ENCODE data around the gene ADD3.

The ADD3 gene

DNA sequence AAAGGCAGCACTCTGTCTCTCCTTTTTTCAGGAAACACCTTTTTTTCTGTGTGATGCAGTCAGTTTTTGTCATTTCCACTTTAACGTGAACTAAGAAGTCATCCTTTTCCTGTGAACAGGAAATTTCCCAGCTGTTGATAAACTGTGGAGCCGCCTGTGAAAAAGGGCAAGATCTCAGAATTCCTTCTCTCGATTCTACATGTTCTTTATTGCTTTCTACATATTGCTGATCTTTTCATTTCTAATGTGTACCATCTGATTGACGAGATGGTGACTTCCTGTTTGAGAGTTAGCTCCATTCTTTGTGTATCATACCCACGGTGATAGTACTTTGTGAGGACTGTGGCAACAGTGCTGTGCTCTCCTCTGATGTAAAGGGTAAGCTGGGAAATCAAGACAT, 50.4 kb downstream of the ADD3 start:
- in situ Hi-C loops (cut with MboI; ENCODE audit: low sequenced_read_pairs) = no loop called here

DNA sequence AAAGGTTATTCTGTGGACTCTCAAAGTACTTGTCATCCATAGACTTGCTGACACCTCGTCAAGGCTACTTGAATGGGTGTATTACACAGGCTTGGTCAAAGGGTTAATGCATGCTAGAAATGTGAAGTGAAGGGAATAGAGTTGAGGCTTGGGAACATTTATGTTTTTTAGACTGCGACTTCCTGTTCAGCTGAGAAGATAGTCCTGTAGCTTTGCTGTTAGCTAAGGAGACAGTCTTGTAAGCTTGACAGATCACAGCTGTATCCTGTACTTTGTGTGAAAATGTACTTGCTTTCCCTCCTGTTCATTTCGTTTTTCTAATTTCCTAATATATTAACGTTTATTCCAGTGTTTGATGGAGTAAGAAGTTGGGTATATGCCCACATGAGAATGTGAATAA, 52.1 kb downstream of the ADD3 start:
- in situ Hi-C loops (cut with MboI; ENCODE audit: low sequenced_read_pairs) = no loop called here

- in situ Hi-C loops (cut with MboI; ENCODE audit: low sequenced_read_pairs) = no loop called here
Measured at GRCh38 chr10:110061687-110062086, 53.9 kb downstream of the ADD3 start.

GRCh38 chr10:110065269-110065668, 57.5 kb downstream of the ADD3 start:
- in situ Hi-C loops (cut with MboI; ENCODE audit: low sequenced_read_pairs) = no loop called here

DNA sequence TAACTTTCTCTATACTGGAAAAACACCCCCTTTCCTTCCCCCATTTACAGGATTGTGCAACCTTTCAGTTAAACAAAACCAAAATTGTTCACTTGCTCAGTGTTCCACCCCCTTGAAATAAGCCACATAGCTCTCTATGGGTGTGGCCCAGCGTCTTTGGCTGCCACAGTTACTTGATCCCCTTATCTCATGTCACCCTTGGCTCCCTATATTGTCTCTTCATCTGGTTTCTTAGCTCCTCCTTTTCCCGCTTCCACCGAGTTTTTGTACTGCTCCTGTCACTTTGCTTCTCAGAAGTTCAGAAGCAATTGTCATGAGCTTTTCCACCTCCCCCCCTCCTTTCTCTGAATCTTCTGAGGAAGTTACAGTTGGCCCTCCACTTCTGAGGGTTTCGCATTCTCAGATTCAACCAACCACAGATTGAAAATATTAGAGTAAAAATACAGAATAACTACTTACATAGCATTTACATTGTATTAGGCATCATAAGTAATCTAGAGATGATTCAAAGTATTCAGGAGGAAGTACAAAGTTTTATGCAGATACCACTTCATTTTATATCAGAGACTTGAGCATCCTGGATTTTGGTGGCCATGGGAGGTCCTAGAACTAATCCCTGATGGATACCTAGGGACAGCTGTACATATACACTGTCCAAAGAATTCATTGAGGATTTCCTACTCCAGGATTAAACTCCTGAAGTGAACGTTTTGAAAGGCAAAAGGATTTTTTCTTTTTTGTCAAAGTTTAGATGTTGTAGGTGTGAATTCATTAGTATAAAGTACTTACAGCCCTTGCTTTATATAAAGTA, 60.4 kb downstream of the ADD3 start:
- in situ Hi-C loops (cut with MboI; ENCODE audit: low sequenced_read_pairs) = no loop called here

- in situ Hi-C loops (cut with MboI; ENCODE audit: low sequenced_read_pairs) = no loop called here
Measured at GRCh38 chr10:110068780-110069179, 61.0 kb downstream of the ADD3 start.

GRCh38 chr10:110069502-110069982, 61.8 kb downstream of the ADD3 start:
- in situ Hi-C loops (cut with MboI; ENCODE audit: low sequenced_read_pairs) = no loop called here

- in situ Hi-C loops (cut with MboI; ENCODE audit: low sequenced_read_pairs) = no loop called here
Measured at GRCh38 chr10:110073896-110074295, 66.1 kb downstream of the ADD3 start.

DNA sequence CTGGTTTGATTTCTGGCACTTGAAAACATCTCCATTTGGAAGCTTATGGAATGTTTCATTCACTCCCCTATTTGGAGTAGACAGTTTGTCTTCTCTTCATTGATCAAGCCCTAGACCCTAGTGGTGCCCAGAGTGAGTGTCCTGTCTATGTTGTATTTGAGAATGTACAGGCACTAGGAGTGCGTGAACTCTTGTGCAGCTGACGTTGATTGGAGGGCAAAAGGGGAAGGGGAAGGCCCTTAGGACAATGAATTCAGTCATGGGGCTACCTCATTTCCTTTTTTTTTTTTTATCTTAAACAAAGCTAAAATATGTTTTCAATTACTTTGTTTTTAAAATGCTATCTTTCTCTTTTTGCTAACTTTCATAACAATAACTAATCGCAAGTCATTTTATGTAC, 66.5 kb downstream of the ADD3 start:
- in situ Hi-C loops (cut with MboI; ENCODE audit: low sequenced_read_pairs) = no loop called here

DNA sequence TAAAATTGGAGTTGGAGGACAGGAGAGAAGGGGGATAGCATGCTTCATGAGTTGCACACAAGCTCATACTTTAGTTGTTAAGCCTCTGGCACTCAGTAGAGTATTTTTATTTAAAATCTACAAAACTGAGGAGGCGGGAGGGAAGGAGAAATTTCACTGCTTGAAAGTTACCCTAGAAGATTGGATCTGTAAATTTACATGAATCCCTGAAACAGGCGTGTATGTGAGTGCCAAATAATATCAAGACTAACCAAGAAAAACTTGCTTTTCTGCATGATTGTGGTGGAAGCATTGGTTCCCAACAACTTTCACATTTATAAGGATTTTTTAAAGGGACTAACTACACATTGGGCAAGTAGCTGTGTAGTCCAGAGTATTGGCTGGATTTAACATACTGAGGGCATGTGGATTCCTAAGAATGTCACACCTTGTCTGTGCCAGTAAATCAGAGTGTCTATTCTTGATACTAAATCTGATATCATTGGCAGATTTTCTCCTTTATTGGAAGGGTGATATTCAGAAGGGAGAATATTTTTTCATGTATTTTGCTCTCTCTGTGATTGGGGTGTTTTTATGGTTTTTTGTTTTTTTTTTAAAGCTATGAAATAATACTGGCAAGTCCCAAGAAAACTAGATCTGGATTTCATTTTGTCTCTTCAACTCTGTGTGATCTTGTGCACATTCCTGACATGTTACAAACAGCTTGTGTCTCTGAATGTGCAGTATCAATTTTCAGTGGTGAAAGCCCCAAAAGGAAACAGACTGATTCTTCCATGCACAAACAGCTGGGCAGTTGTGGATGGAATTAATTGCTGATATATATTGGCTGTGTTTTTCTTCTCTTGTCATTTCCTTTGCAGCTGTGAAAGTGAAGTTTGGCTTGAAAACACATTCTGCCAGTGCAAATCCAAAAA, 67.2 kb downstream of the ADD3 start:
- in situ Hi-C loops (cut with MboI; ENCODE audit: low sequenced_read_pairs) = no loop called here

- in situ Hi-C loops (cut with MboI; ENCODE audit: low sequenced_read_pairs) = no loop called here
Measured at GRCh38 chr10:110075686-110076085, 67.9 kb downstream of the ADD3 start.

DNA sequence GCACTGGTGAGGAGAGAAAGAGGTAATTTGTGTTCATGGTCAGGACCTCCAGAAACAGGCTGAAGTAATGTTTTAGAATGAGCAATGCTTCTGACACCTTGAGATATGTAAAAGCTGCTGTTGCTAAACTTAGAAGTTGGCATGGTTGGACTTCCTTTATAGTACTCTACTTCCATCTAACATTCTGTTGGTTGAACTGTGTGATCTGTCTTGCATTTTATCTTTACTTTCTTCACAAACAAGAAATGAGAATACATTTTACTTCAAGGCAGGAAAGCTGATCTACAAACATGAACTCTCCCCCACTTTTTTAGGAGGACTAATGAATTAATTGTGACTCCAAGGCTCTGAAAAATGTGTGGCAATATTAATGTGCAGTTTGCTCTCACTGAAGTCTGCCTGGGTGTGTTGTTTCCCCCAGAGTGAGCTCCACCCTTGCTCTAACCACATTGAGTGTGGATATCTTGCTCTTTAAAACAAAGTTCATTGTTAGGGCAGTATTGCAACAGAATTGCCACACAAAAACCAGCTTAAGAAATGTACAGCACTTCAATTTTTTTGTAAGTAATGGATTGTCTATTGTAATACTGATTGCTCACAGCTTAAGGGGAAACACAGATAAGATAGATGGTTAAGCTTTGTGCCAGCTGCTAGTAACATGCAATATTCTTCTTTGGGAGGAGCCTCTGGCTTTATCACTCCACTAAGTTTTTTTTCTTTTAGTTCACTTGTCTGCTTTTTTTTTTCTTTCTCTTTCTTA, 69.0 kb downstream of the ADD3 start:
- in situ Hi-C loops (cut with MboI; ENCODE audit: low sequenced_read_pairs) = no loop called here

GRCh38 chr10:110077436-110078130, 69.8 kb downstream of the ADD3 start:
- in situ Hi-C loops (cut with MboI; ENCODE audit: low sequenced_read_pairs) = no loop called here

DNA sequence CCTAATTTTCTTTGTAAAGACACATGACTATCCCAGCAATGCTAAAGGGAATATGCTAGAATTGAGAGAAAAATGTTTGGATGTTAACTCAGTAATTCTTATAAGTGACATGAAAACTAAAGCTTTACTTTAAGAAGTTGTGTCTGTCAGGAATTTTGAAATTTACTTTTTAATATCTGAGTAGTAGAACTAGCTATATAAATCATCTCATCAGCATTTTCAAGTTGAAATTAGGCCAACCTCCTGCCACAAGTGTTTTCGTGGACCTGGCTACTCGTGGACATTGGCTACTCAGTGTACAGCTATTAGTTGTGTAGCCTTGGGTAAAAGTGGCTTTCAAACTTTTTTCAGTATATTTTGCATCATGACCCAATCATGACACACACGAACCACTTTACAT, 70.5 kb downstream of the ADD3 start:
- in situ Hi-C loops (cut with MboI; ENCODE audit: low sequenced_read_pairs) = no loop called here

- in situ Hi-C loops (cut with MboI; ENCODE audit: low sequenced_read_pairs) = no loop called here
Measured at GRCh38 chr10:110081911-110082310, 74.1 kb downstream of the ADD3 start.

GRCh38 chr10:110083884-110084283, 76.1 kb downstream of the ADD3 start:
- in situ Hi-C loops (cut with MboI; ENCODE audit: low sequenced_read_pairs) = no loop called here

DNA sequence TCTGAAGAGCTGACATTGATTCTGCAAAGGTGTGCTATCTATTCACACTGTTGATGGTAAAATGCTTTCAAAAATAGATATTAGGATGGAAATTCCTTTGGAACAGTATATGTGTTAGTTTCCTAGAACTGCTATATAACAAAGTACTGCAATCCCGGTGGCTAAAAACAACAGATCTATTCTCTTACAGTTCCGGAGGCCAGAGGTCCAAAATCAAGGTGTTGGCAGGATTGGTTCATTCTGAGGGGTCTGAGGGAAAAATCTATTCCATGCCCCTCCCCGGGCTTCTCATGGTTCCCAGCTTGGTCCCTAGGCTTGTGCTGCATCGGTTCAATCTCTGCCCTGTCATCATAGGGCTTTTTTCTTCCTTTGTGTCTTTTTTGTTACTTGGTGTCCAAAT, 79.9 kb downstream of the ADD3 start:
- in situ Hi-C loops (cut with MboI; ENCODE audit: low sequenced_read_pairs) = no loop called here

DNA sequence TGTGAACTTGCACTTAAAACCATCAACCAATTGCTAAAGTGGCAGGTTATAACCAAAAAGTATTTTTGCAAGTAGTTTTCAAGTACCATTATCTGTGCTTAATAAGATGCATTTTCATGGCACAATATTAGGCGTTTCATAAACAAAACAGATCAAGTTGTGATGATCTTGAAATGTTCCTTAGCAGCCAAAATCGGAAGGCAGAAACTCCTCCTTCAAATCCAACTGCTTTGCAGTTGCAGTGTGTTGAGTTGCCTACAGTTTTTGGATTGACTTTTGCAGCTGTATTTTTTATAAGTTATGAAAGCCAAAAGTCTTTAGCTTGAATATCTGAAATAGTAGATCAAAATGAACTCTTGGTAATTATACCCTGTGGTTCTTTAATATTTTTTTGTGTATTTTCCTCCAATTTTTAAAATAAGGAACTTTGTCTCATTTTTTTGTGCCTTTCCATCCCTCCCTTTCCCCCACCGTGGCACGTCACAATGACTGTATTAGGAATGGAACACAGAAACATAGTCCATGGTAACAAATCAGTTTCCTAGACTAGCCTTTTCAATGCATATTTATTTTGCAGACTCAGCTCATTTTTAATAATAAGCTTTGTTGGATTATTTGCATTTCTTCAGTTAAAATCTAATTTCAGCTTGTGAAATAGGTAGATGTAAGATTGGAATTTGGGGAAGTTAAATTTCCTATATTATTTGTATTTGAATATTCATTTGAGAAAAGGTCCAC, 80.8 kb downstream of the ADD3 start:
- in situ Hi-C loops (cut with MboI; ENCODE audit: low sequenced_read_pairs) = no loop called here

DNA sequence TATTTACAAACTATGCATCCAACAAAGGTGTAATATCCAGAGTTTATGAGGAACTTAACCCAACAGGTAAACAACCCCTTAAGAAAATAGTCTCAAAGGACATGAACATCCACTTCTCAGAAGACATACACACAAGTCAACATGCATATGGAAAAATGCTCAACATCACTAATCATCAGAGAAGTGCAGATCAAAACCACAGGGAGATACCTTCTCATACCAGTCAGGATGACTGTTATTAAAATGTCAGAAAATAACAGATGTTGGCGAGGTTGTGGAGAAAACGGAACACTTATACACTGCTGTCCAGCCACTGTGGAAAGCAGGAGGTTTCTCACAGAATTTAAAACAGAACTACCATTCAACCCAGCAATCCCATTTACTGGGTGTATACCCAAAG, 84.0 kb downstream of the ADD3 start:
- in situ Hi-C loops (cut with MboI; ENCODE audit: low sequenced_read_pairs) = no loop called here

DNA sequence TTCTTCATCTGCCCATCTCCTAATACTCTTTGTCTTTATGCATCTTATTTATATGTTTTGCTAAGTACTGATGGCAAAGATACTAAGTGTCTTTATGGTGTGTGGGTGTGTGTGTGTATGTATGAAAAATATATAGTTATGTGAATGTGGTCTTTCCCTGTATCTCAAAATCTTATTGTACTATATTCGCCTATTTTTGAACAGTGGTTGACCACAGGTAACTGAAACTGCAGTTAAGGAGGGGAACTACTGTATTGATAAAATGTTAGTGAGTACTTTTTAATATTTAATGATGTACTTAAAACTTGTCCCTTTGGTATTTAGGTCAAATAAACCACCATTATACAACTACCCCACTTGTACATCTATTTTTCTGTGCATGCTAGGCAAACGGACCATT, 85.9 kb downstream of the ADD3 start:
- in situ Hi-C loops (cut with MboI; ENCODE audit: low sequenced_read_pairs) = no loop called here

Measured in HL-60/S4 (cell line).